NCI-H2081 treated with DMSO at 0.1 percent for 48 hours (cell line): ENCODE data around the gene SNPH.
A peak's percentile ranks its signal among the peaks of the same experiment; 100 is the strongest.

Source experiments
- DNase-seq: peaks from one replicate; lab custom pipeline; 2025; lab: John Stamatoyannopoulos, UW

SNPH gene

DNA sequence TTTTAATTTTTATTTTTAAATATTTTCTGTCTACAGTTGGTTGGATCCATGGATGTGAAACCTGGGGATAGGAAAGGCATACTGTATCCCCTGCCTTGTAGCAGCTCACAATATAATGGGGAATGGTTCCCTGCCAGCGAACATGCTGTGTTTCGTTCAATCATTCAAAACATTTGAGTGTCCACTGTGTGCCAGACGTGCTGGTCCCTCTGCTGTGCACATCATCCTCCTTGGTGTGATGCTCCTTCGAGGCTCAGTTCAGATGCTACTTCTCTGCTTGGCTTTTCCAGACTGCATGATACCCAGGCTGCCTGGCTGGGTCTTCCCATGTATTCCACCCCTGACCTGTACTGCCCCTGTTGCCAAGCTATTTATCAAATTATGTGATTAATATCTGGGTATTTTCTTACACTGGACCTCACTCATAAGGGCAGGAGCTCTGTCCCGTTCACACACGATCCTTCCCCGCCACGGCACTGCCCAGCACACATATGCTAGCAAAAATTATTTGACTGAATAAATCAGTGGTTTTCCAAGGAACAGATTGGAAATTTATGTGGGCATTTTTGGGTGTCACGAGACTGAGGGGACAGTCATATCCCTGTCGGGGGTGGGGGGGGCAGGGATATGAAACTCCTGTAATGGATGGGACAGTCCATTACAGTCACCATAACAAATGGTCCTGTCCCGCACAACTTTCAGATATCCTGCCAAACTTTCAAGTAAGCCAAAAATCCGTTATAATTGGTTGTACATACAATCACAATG lies 57.9 kb downstream of the SNPH start:
- DNase-seq: no peak

DNA sequence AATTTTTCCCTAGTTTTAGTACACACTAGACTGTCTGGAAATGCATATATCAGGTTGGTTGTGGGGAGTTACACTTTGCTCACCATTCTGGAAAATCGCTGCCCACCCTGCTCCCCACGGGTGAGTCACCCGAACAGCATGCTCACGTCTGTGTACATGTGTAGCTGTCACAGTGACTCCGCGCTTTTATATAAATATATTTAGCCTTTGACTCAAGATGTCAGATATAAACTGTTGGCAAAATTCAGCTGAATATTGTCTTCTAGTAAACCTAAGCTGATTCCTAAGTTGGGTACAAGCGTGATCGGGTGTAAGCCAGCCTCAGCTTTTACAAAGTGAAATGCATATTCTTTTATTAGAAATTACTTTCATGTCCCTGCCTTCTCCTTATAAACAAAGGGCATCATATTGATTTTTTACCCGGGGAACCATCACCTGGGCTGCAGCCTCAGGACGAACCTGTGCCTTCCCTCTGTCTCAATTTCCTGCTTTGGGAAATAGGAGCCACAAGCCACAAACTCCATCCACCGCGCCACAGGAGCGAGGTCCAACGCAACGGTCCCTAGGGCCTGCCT lies 58.6 kb downstream of the SNPH start:
- DNase-seq: no peak

DNA sequence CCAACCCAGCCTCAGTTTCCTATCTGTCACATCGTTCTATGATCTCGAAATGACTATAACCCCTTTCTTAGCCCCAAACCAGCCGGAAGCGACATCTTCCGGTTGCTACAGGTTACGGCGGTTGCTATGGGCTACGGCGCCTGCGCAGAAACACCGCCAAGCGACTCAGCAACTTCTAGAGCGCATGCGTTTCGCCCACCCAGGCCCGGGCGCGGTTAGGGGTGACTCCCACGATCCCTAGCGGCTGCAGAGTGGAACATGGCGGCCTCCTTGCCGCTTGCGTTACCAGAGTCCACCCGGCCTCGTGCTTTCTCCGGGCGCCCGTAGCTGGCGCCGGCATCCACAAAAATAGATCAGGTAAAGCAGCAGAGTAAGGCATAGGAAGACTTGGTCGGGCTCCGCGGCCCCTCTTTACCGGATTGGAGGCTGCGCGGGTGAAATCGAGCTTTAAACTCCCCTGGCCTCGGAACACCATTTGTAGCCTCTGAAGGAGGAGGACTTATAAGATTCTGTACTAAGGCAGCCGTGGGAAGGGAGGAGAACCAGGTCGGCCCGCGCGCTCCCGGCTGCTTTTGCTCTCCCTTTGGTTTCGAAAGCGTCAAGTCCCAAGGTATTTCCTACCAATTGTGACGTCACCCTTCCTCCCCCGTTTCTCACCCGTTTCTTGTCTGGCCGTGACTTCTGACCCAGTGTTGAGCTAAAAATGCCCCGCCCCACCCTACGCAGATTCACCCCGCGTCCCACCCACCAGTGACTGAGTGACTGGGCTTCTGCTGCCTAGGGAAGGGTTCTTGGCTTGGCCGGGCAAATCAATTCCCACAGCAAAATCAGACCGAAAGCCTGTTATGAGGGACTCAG lies 59.3 kb downstream of the SNPH start:
- peak; percentile 65 for DNase-seq

DNA sequence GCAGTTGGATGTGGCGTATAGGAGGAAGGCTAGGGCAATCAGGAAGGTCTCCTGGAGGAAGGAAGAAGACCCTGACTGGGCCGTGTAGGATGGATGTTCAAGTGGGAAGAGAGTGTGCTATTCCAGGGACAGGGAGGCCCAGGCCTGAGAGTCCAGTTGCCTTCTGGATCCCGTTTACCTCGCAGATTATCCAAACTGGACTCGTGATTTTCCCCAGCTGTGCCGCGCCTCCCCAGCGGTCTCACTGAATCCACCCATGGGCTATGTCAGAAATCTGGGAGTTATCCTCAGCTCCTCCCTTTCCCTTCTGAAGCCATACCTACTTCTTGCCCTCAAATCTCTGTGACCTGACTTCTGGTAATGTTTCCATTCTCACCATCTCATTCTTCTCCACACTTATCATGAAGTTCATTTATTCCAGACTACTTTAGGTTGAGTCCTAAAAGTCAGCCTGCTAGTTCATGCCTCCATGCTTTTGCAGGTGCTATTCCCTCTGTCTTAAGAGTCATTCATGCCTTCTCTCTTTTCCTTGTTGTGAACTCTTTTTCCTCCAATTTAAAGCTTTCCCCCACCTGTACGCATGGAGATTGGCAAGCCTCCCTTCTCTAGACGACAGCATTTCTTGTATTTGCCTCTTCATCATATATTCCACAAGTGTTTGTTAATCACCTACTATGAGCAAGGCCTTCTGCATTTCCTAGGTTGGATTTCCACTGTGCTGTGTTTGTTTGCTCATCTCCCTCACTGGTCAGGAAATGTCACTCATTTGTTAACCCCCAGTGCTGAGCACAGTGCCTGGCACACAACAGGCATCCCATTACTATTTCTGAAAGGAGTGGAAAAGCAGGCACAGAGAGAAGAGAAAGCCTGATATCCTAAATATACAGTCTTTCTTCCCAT lies 60.2 kb downstream of the SNPH start:
- DNase-seq: no peak

DNA sequence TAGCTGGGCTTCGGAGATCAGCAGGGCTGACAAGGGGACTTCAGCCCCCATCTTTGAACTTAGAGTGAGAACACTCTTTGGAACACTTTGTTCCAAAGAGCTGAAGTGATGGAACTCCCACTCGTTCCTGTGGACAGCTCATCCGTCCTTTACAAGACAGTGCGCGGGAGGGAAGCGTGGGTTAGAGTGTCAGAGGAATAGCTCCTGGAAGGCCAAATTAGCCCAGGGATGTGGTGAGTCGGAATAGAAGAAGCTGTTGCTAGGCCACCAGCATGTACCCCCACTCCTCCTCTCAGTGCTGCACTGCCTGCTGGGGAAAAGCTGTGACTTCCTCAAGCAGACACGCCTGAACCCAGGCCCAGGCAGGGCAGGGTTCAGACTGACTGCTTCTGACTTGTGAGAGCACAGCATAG lies 61.2 kb downstream of the SNPH start:
- no peak for DNase-seq

DNA sequence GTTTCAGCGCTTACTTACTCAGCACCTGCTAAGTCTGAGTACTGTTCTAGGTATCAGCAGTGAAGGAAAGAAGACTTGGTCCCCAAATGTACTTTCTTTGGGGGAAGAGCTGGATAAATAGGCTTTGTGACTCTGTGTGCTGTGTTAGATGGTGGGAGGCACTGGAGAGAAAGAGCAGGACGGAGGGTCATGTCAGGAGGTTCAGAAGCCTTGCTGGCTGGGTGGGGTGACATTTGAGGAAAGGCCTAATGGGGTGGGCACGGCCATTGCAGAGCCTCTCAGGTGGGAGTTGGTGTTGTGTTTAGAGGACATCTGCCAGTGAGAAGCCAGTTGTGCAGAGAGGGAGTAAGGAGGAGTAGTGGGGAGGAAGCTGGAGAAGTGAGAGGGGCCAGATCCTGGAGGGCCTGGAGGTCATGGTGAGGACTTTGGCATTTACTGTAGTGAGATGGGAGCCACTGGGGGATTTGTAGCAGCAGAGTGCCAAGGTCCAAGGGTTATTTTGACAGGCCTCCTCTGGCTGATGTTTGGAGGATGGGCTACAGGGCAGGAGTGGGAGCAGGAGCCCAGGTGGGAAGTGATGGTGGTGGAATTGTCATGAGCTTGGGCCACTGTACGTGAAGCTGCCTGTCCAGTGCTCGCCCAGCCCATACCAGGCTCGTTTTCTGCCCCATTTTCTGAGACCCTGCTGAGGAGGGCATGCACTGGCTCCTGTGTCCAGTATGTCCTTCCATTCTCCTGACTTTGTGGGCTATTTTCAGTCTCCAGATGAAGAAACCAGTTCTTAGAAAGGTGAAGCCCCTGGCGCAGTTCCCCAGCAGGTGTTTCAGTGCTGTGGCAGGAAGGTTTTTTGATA lies 62.0 kb downstream of the SNPH start:
- no peak for DNase-seq

DNA sequence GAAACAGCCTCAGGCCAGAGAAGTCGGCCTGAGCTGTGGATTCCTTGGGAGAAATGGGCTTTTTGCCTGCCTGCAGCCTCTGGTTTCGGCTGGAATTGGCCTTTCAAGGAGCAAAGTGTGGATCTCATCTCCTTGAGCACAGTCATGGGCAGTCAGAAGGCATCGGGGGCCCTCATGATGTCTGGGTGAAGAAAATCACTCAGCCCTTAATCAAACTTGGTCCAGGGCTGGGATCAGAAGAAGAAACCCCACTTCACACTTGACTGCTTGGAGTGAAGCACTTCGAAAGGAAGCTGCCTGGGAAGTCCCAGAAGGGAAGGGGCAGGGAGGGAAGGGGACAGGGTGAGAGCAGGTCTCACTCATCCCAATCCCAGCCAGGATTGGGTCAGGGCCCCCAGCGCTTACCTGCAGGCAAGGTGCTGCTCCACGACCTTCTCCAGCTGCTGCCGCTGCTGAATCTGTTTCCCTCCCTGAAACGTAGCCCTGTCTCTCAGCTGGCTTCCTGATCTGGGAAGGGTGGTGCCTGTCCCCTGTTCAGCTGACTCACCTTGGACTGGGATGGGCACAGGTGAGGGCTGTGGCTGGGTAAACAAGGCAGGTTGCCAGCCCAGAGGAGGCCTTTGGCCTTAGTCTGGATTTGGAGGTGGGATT lies 62.7 kb downstream of the SNPH start, which contains the start of gene SDCBP2:
Gene SDCBP2, minus strand, starts transcription at position 460 of the 651 bp plus-strand sequence. CDS start 8,723 bp downstream, outside the sequence.
- no peak for DNase-seq

DNA sequence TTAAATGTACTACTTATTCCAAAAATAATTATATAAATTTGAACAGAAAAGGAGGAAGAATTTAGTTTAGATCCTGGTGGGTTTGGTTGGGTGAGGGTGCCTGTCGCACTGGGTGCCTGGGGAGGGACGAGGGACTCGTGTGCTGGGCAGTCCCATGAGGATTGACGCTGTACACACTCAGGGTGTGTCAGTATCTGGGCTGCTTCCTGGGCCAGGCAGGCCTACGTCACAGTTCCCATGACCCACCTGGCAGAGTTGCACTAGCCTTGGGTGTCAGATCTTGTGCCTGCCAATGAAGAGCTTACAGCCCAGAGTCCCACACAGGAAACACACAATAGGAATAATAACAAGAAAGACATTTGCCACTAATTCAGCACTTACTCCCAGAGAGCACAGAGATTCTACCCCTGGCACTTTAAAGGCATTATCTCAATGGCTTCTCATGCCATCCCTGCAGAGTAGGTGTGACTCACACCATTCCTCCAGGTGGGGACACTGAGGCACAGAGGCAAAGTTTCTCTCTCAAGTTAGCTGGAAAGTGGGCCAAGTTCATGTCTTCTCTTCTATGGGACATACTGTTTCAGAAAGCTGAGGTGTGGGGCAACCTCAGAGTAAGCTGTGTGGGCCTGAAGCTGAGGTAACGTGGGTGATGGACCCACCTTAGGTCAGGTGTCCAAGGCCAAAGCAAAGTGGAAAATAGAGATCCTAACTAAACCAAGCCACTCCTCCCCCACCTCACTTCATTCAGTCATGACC lies 64.2 kb downstream of the SNPH start:
- no peak for DNase-seq

DNA sequence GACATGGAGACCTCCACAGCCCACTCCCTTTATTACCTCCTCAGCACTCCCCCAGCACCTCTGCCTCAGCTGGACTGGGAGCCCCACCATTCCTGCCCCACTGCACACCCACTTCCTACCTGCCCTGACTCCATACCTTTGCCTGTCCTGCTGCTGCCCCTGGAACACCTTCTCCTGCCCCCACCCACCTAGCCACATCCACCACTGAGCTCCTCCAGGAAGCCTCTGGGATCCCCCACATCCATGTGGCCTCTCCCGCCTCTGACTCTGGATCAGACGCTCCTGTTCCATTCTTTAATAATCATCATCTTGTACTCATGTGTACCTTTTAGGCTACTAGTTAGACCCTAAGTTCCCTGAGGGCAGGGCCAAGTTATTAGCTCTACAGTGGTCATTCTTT lies 65.0 kb downstream of the SNPH start:
- DNase-seq: no peak

DNA sequence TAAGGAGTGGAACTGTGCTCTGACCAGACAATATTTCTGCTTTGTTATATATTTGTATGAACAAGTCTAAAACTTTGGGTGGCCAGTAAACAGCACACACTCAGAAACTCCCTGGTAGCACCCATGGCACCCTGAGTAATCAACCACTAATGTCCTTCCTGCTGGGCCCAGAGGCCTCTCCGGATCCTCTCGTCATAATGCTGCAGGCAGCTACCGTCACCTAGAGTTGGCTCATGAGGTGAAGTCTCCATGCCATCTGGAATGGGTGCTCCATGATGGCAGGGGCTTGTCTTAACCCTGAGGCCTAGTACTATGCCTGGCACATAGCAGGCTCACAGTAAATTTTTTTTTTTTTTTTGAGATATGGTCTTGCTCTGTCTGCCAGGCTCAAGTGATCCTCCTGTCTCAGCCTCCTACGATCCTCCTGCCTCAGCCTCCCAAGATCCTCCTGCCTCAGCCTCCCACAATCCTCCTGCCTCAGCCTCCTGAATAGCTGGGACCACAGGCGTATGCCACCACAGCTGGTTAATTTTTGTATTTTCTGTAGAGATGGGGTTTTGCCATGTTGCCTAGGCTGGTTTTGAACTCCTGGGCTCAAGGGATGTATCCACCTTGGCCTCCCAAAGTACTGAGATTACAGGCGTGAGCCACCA lies 65.8 kb downstream of the SNPH start:
- no peak for DNase-seq

DNA sequence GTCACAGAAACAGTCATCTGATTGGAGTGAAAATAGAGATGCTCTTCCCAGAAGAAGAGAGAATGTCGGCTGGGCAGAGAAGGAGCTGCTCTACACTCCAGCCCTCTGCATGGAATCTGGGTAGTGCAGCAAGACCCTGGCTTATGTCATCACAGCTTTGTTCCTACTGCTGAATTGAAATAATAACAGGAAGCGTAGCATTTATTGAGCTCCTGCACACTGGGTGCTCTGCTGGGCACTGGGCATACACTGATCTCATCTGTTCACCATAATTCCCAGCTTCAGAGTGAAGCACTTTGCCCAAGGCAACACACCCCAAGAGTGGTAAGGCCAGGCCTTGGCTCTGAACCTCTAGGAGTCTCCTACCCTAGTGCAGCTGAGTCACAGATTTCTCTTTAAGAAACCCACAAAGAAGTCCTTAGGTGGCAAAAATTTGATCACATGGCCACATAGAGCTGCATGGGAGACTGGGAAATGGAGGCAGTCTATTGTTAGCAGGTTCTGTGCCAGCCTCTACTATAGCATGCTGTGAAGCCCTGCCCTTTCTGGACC lies 66.7 kb downstream of the SNPH start:
- no peak for DNase-seq

DNA sequence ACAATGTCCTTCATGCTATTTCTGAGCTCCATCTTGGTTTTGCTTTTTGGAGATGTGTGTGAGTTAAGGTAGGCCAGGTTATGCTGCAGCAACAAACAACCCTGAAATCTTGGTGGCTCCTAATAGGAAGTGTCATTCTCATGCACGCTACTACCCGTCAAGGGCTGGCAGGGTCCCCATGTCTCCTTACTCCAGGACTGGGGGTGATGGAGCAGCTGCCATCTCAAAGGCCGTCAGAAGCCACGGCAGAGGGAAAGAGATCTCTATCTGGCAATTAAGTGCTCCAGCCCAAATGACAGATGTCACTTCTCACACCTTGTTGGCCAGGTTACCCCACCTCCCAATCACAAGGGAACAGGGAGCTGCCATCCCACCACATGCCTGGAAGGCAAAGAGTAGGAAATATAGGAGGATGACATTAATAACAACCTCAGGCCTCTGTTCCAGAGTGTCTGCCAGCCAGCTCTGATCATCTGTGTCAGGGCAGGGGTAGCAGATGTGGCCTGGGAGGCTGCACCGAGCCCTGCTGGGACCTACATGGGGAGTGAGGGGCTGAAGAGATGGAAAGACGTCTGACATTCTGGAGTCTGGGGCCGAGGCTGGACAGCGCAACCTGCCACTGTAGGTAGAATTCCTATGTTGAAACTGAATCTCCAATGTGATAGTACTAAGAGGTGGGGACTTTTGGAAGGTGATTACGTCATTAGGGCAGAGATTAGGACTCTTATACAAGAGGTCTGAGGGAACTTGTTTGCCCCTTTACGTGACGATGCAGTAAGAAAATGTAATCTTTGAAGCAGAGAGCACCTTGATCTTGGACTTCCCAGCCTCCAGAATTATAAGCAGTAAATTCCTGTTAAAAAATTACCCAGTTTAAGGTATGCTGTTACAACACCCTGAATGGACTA lies 67.6 kb downstream of the SNPH start:
- DNase-seq: no peak

DNA sequence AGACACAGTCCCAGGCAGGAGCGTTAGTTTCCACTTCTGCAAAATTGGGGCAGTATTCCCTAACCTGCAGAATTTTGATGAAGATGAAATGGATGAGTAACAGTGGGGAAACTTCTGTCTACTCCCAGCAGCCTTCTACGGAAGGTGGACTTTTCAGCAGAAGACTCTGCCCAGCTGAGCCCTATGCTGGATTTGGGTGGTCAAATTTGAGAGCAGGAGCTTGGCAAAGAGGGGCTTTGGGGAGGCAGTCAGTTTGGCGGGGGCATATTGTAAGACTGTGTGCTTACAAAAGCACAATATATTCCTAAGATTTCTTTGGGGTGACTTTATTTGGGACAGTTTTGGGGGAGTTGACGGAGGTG lies 68.3 kb downstream of the SNPH start:
- DNase-seq: no peak

DNA sequence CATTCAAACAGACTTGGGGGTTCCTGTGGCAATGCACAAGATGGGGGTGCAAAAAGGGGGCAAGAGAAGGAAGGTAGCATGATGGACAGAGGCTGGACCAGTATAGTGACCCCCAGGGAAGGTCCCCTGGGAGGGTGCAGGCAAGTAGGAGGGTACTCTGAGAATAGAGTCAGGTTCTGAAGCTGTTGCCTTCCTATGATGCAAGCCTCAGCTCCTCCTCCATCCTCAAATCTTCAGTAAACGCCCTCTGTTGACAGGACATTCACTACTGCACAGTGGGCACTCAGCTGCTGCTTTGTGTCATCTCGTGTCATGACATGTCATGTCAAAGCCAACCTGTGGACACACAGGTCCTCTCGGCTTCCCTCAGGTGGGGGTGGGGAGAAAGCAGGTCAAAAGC lies 68.7 kb downstream of the SNPH start:
- no peak for DNase-seq

DNA sequence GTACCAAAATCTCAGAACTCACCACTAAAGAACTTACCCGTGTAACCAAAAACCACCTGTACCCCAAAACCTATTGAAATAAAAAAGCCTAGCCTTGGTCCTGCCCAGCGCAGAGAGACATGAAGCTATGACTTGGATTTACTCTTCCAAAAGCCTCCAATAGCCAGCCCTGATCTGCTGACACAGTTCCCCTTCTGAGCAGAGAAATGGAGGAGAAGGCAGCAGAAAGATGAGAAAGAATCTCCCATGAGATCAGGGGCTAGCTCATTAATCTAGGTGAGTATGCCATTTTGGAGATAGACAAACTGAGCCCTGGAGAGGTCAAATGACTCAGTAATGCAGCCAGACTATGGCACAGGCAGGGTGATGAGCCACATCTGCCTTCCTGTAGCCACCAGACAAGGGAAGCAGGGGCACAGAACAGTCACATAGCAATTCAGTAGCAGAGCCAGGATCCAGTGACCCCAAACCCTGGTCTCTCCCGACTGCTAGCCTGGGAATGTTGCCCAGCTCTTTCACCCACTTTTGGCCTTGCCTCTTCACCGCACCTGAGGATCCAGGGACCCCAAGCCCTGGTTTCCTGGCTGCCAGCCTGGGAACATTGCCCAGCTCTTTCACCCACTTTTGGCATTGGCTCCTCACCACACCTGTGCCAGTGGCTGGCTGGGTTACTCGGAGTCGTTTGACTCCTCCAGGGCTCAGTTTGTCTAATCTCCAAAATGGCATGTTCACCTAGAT lies 70.0 kb downstream of the SNPH start:
- DNase-seq: no peak

DNA sequence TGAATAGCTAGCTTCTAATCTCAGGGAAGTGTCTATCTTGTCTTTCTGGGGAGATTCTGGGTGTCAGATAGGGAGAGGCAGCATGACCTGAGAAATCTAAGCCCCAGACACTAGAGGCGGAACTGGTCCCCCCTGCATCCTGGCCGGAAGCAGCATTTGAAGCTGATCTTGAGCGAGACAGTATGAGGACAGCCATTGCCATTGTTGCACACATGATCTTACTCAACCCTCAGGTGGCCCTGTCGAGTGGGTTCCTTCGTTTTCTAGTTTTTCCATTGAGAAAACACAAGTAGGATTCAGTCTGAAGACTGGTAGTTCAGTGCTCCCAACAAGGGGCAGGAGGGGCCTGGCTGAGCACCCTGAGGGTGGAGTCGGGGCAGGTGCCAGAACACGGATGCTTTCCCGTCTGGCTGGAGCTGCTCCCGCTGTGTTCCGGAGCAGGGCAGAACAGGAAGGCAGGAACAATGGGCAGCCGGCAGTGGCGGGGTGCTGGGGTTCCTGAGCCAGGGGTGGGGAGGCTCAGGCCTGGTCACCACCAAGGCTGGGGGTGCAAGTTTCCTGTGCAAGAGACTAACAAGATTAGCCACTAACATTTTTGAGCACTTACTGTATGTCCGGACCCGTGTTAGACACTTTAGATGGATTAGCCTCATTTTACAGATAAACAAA lies 70.7 kb downstream of the SNPH start:
- no peak for DNase-seq

DNA sequence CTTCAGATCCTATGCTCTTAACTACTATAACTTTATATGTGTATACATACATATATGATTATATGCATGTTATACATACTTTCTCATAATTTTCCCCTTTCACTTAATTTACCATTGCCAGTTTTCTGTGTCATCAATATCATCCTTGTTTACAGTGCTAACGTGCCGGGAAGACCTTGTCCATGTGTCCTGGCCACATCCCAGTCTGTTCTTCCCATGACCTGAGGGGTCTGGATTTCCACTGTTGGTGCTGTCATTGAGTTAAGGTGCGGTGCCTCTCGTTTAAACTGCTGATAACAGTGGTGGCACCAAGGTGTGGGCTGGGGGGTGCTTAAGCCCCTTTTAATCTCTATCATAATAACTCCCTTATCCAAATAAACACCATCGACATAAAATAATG lies 71.3 kb downstream of the SNPH start:
- no peak for DNase-seq
